GM12874 (cell line): ENCODE results near the gene ZNF521.

Experiments
- CTCF ChIP-seq: IDR thresholded peaks from 2 replicates; pipeline ENCODE4 v1.5.1; 2011; ENCODE audit warnings: low read depth, mild to moderate bottlenecking, control low read depth, low read length, moderate library complexity; ENCODE audit not compliant: insufficient read depth

The ZNF521 gene

GRCh38 chr18:25140962-25141308 lies 211.0 kb downstream of the ZNF521 start:
- TF ChIP-seq CTCF: no peak

- no peak for TF ChIP-seq CTCF
Observed at GRCh38 chr18:25140124-25140961, 211.6 kb downstream of the ZNF521 start.

- no peak for TF ChIP-seq CTCF
Observed at GRCh38 chr18:25137197-25137472, 214.8 kb downstream of the ZNF521 start.

GRCh38 chr18:25136416-25137196 lies 215.4 kb downstream of the ZNF521 start:
- TF ChIP-seq CTCF: no peak

GRCh38 chr18:25134861-25135260 lies 217.1 kb downstream of the ZNF521 start:
- no peak for TF ChIP-seq CTCF

GRCh38 chr18:25133879-25134278 lies 218.1 kb downstream of the ZNF521 start:
- no peak for TF ChIP-seq CTCF

GRCh38 chr18:25132786-25133496 lies 219.0 kb downstream of the ZNF521 start:
- no peak for TF ChIP-seq CTCF
